Activated naive CD4-positive, alpha-beta T cell treated with anti-CD3 and anti-CD28 coated beads, Interleukin-2, amount 50 U/mL, for 24 hours (primary cell): ENCODE data around the gene CNIH2.

ENCODE experiments used
- H3K27ac Mint-ChIP-seq: one replicate; pipeline ENCODE4 v1.8.0; 2021; ENCODE audit warnings: mild to moderate bottlenecking, mixed read lengths
- H3K27me3 Mint-ChIP-seq: one replicate; pipeline ENCODE4 v1.8.0; 2021; ENCODE audit warnings: mixed read lengths
- H3K36me3 Mint-ChIP-seq: one replicate; pipeline ENCODE4 v1.8.0; 2021; ENCODE audit warnings: mixed read lengths
- H3K4me1 Mint-ChIP-seq: one replicate; pipeline ENCODE4 v1.8.0; 2021; ENCODE audit warnings: mixed read lengths
- H3K4me3 Mint-ChIP-seq: one replicate; pipeline ENCODE4 v1.8.0; 2021; ENCODE audit warnings: mild to moderate bottlenecking, mixed read lengths
- H3K9me3 Mint-ChIP-seq: one replicate; pipeline ENCODE4 v1.8.0; 2021; ENCODE audit warnings: mixed read lengths

CNIH2 gene

DNA sequence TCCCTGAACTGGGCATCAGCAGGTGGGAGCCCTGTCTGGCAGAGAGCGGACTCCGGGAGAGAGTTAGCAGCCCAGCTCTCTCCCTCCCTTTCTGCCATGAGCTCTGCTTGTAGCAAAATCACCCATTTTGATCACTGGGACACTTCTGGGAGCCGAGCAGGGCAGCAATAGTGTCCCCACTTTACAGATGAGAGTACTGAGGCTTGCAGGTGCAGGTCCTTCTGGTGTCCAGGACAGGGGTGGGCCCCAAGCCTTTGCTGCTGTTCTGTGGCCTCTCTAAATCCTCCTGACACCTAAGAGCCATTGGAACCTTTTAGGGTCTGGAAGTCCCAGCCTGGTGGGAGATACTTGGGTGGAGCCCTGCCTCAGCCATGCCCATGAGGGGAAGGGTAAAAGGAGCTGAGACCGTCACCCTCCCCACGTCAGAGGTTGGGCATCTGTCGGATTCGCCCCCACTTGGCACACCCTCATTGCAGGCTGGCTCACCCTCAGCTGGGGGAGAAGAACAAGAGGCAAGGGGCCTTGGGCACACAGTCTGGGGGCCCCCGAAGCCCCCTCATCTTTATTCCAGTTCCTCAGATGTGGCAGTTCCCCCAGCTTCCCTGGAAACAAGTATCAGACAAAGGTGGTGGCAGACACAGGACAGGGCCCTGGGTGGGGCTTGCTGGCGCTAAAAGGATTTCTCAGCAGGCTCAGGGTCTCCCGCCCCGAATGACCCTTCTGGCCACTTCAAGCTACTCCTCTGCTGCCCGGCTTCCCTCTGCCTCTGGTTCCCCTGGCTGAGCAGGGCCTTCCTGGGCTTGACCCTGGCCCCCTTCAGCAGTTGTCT is 53.8 kb downstream of the CNIH2 start:
- H3K36me3 Mint-ChIP-seq: no peaks in the 10 kb centered on the region
- H3K4me1 Mint-ChIP-seq: peaks cover 32% of the 10 kb centered on the region
- H3K27ac Mint-ChIP-seq: no peak overlapping the region
- no peaks in the 10 kb centered on the region for H3K9me3 Mint-ChIP-seq
- no peak overlapping the region for H3K4me3 Mint-ChIP-seq
- H3K27me3 Mint-ChIP-seq: no peaks in the 10 kb centered on the region

DNA sequence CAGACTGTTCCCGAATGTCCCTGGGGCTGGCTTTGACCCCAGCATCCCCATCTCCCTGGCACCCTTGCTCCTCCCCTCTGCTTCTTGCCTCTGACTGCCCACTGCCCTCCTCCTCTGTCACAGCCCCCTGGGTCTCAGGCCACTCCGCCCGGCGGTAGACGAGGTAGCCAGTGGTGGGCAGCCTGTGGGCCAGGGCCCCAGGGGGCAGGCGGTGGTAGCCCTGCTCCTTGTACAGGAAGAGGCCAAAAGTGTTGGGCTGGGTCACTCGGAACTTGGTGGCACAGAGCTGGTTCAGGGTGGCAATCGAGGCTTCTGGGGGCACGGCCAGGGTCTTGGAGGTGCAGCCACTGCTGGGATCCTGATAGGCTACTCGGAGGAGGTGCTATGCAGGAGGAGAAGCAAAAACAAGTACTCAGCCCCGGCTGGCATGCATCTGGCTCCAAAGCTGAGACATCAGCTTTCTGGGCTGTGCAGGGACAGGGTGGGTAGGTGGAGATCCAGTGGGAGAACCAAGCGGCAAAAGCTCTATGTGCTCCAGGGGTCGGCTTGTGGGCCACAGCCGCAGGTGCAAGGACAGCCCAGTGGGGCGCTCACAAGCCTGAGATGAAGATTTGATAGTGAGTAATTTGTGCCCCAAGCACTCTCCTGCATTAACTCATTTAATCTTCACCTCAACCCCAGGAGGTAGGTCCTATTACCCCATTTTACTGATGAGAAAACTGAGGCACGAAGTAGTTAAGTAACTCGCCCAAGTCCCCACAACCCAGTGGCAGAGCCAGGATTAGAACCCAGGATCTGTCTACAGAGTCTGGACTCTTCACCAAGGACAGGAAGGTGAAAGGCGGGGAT is 54.6 kb downstream of the CNIH2 start:
- H3K27me3 Mint-ChIP-seq: no peaks in the 10 kb centered on the region
- no peaks in the 10 kb centered on the region for H3K9me3 Mint-ChIP-seq
- no peak overlapping the region for H3K27ac Mint-ChIP-seq
- H3K4me3 Mint-ChIP-seq: no peak overlapping the region
- H3K36me3 Mint-ChIP-seq: no peaks in the 10 kb centered on the region
- H3K4me1 Mint-ChIP-seq: peaks cover 35% of the 10 kb centered on the region

DNA sequence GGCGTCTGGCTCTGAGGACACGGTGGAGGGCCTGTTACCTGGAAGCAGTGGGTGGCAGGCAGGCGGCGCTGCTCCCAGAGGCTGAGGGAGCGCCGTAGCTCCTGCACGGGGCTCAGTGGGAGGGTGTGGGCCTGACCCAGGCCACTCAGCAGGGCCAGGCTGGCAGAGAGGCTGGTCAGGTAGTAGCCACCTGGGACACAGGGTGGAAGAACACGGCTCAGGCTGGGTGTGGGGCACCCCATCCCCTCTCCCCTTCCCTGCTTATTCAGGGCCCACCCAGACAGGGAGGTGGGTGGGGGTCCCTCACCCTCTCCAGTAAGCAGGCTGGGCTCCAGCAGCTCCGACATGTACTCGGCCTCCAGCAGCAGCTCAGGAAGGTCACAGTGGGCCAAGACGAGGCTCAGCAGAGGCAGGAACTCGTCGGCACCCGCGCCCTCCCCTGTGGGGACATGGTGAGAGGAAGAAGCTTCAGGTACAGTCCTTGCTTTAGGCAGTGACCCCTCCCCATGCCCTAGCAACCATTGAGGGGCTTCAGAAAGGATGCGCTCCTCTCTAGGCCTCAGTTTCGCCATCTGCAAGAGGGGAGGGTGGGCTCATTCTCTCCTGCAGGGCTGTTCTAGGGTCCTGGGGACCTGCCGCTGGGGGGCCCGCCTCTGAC is 55.4 kb downstream of the CNIH2 start:
- H3K27ac Mint-ChIP-seq: no peak overlapping the region

More for the DNA sequence above, 55.4 kb downstream of the CNIH2 start:
- no peak overlapping the region for H3K4me3 Mint-ChIP-seq
- no peaks in the 10 kb centered on the region for H3K27me3 Mint-ChIP-seq
- H3K36me3 Mint-ChIP-seq: no peaks in the 10 kb centered on the region
- no peaks in the 10 kb centered on the region for H3K9me3 Mint-ChIP-seq
- H3K4me1 Mint-ChIP-seq: peaks cover 27% of the 10 kb centered on the region
